ENCODE data around the gene SRGAP3.

SRGAP3 gene

DNA sequence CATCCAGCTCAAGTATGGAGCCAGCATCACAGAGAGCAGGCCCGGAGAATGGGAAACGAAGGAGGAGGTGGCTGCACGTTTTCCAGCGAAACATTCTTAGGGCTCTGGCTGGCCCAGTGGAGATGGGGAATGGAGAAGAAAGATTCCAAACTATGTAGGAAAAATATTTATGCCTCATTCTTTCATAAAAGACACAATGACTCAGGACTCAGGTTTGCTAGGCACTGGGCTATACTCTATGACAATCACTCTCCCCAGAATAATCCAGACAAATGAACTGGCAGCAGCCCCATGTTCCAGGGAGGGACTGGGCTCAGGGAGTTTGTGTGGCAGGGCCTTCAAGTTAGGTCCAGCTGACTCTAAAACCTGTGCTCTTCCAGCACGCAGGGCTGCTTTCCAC, 175.4 kb downstream of the SRGAP3 start:
- Histone ChIP-seq H3K27ac (ENCODE audit: poor library complexity, severe bottlenecking) (no peak overlapping the region), H3K27me3 (ENCODE audit: insufficient read depth, poor library complexity, severe bottlenecking) (no peaks in the 10 kb centered on the region), H3K9me3 (ENCODE audit: severe bottlenecking) (no peaks in the 10 kb centered on the region), H3K4me1 (ENCODE audit: insufficient read depth, poor library complexity, severe bottlenecking) (no peaks in the 10 kb centered on the region), H3K36me3 (ENCODE audit: low read depth) (no peaks in the 10 kb centered on the region), H3K4me3 (ENCODE audit: severe bottlenecking) (no peak overlapping the region)
- DNase-seq (ENCODE audit: low spot score) (no peak), ATAC-seq (ENCODE audit: low read depth) (peak; percentile 52)
- TF ChIP-seq, protein P1, sequence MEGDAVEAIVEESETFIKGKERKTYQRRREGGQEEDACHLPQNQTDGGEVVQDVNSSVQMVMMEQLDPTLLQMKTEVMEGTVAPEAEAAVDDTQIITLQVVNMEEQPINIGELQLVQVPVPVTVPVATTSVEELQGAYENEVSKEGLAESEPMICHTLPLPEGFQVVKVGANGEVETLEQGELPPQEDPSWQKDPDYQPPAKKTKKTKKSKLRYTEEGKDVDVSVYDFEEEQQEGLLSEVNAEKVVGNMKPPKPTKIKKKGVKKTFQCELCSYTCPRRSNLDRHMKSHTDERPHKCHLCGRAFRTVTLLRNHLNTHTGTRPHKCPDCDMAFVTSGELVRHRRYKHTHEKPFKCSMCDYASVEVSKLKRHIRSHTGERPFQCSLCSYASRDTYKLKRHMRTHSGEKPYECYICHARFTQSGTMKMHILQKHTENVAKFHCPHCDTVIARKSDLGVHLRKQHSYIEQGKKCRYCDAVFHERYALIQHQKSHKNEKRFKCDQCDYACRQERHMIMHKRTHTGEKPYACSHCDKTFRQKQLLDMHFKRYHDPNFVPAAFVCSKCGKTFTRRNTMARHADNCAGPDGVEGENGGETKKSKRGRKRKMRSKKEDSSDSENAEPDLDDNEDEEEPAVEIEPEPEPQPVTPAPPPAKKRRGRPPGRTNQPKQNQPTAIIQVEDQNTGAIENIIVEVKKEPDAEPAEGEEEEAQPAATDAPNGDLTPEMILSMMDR (IDR thresholded peaks at IDR 0.05; ENCODE audit: poor library complexity, severe bottlenecking) = no peak

GRCh38 chr3:9072667-9073009, 176.8 kb downstream of the SRGAP3 start:
- Histone ChIP-seq H3K9me3 (ENCODE audit: severe bottlenecking) (no peaks in the 10 kb centered on the region), H3K27ac (ENCODE audit: poor library complexity, severe bottlenecking) (no peak overlapping the region), H3K27me3 (ENCODE audit: insufficient read depth, poor library complexity, severe bottlenecking) (no peaks in the 10 kb centered on the region), H3K36me3 (ENCODE audit: low read depth) (no peaks in the 10 kb centered on the region), H3K4me3 (ENCODE audit: severe bottlenecking) (no peak overlapping the region), H3K4me1 (ENCODE audit: insufficient read depth, poor library complexity, severe bottlenecking) (no peaks in the 10 kb centered on the region)
- DNase-seq (ENCODE audit: low spot score) (no peak), ATAC-seq (ENCODE audit: low read depth) (no peak)
- TF ChIP-seq, protein P1 (IDR thresholded peaks at IDR 0.05; ENCODE audit: poor library complexity, severe bottlenecking) = no peak

- Histone ChIP-seq H3K4me1 (ENCODE audit: insufficient read depth, poor library complexity, severe bottlenecking) (no peaks in the 10 kb centered on the region), H3K9me3 (ENCODE audit: severe bottlenecking) (no peaks in the 10 kb centered on the region), H3K27ac (ENCODE audit: poor library complexity, severe bottlenecking) (no peak overlapping the region), H3K36me3 (ENCODE audit: low read depth) (no peaks in the 10 kb centered on the region), H3K27me3 (ENCODE audit: insufficient read depth, poor library complexity, severe bottlenecking) (no peaks in the 10 kb centered on the region), H3K4me3 (ENCODE audit: severe bottlenecking) (no peak overlapping the region)
- TF ChIP-seq, protein P1 (IDR thresholded peaks at IDR 0.05; ENCODE audit: poor library complexity, severe bottlenecking) = no peak
- DNase-seq (ENCODE audit: low spot score) = no peak
- ATAC-seq (ENCODE audit: low read depth) = 0 out of 3 replicates have a peak, but pooled peaks have one; percentile 27
These were observed 177.3 kb downstream of the SRGAP3 start for GRCh38 chr3:9071936-9072666.

GRCh38 chr3:9070961-9071360, 178.5 kb downstream of the SRGAP3 start:
- H3K4me3 ChIP-seq (ENCODE audit: severe bottlenecking) = no peak overlapping the region
- TF ChIP-seq, protein P1 (IDR thresholded peaks at IDR 0.05; ENCODE audit: poor library complexity, severe bottlenecking) = no peak
- no peaks in the 10 kb centered on the region for H3K9me3 ChIP-seq (ENCODE audit: severe bottlenecking)
- no peak for ATAC-seq (ENCODE audit: low read depth)
- H3K4me1 ChIP-seq (ENCODE audit: insufficient read depth, poor library complexity, severe bottlenecking) = no peaks in the 10 kb centered on the region
- H3K36me3 ChIP-seq (ENCODE audit: low read depth) = no peaks in the 10 kb centered on the region
- H3K27ac ChIP-seq (ENCODE audit: poor library complexity, severe bottlenecking) = no peak overlapping the region
- no peak for DNase-seq (ENCODE audit: low spot score)
- H3K27me3 ChIP-seq (ENCODE audit: insufficient read depth, poor library complexity, severe bottlenecking) = no peaks in the 10 kb centered on the region

GRCh38 chr3:9069971-9070370, 179.5 kb downstream of the SRGAP3 start:
- ATAC-seq (ENCODE audit: low read depth) = no peak
- Histone ChIP-seq H3K4me3 (ENCODE audit: severe bottlenecking) (no peak overlapping the region), H3K27me3 (ENCODE audit: insufficient read depth, poor library complexity, severe bottlenecking) (no peaks in the 10 kb centered on the region), H3K9me3 (ENCODE audit: severe bottlenecking) (no peaks in the 10 kb centered on the region), H3K4me1 (ENCODE audit: insufficient read depth, poor library complexity, severe bottlenecking) (no peaks in the 10 kb centered on the region), H3K27ac (ENCODE audit: poor library complexity, severe bottlenecking) (no peak overlapping the region), H3K36me3 (ENCODE audit: low read depth) (no peaks in the 10 kb centered on the region)
- no peak for DNase-seq (ENCODE audit: low spot score)
- TF ChIP-seq, protein P1 (IDR thresholded peaks at IDR 0.05; ENCODE audit: poor library complexity, severe bottlenecking) = no peak
